ENCODE measurements around the gene IDNK.

Gene IDNK

DNA sequence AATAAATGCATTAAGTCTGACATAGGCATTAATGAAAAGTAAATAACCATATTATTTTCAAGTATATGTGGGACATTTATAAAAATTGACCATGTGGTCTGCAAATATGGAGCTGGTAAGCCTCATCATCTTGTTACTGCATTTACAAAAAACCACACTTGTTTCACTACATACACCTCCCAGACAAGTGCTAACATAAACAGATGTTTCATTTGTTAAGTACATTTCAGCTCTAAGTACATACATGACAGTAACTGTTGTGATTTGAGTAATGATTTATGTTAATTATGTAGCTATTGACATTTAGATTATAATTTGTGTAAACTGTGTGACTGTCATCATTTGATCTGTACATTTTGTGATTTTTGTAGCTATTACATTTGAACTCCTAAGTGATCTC lies 13.9 kb downstream of the IDNK start:
- DNase-seq, result no peak

DNA sequence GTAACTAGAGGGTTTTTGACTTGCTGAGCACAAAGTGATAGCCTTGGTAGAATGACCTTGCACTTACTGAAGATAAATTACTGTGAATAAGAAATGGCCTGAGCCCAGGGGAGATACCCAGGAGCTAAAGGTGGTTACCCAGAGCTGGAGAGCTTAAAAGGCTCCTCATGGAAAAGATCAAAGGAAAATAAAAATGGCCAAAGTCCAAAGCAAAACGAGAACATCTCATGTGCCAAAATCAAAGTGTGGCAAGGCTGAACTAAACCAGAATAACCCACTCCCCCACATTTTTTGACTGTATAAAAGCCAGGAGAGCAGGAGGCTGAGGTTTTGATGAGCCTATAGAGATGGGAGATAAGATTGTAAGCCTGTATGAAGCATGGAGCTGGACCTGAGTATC lies 14.4 kb downstream of the IDNK start:
- no peak for DNase-seq

- DNase-seq, result no peak
Measured at GRCh38 chr9:83639266-83639665, 16.3 kb downstream of the IDNK start.

- DNase-seq, result no peak
Measured at GRCh38 chr9:83642793-83643192, 19.9 kb downstream of the IDNK start.

DNA sequence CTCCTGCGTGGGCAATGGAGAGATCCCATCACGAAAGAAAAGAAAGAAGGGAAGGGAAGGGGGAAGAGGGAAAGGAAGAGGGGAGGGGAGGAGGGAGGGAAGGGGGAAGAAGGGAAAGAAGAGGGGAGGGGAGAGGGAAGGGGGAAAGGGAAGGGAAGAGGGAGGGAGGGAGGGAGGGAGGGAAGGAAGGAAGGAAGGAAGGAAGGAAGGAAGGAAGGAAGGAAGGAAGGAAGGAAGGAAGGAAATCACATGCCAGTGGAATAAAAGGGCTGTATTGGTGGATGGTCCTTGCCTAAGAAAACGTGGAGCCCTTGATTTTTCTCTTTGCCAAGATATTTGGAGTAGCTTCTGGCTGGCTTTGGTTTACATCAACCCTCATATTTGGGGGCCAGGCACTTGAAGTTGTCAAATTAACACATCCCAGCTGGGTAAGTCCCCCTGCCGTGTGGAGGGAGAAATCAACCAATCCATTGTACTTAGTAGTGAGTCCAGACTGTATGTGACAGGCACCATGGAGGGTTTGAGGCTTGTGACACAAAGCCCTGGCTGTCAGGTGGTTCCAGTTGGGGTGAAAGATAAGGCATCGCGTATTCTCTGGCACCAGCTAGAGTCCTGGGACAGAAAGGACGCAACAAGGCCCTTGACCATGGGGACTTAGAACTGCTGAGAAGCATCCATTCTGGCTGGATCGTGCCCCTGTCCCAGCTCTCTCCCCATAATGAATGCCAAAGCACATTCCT lies 23.7 kb downstream of the IDNK start:
- DNase-seq, result no peak

DNA sequence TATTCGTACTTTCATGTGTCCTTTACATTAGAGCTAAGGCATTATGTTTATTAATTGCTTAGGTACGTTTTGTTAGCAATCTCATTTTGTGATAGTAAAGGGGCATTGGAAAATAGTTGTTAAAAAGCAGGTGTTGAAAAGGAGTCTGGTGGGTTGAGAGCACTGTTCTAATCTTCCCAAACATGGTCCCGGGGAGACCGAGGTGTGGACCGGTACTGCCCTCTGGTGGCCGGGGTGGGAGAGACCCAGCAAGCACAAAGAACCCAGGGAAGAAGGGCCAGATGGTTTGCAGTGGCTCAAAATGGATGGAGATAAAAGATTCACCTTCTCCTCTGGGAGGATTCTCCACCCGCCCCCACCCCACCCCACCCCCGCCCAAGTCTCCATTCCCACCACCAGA lies 26.1 kb downstream of the IDNK start:
- DNase-seq, result peak; percentile 37 to 58

DNA sequence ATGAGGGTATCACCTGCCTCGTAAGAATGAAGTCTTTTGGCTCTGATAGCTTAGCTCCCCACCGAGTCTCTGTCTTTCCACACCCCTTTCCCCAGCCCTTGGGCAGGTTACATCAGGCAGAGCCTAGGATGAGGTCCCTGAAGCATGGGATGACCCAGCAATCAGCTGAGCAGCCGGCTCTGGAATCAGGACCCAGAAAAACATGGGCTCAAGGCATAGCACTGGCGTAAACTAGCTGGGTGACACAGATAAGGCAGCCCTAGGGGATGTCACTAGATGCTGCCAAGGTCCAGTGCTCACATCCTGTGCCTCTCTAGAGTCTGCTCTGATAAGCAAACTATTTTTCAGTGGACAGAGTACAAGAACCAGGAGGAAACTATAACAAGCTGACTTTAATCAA lies 26.6 kb downstream of the IDNK start:
- DNase-seq, result no peak

DNA sequence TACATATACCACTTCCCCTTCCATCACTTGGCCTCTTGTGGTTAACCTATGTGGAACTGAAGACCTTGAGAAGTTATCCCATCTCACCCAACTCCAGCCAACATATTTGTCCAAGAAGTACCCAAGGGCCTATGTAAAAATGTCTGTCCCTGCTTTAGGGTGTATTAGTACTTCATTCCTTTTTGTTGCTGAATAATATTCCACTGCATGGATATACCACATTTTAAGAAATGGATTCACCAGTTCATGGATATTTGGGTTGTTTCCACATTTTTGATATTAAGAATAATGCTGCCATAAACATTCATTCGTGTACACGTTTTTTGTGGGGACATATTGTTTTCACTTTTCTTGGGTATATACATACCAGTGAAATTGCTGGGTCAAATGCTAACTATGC lies 28.6 kb downstream of the IDNK start:
- DNase-seq, result no peak

- no peak for DNase-seq
Measured at GRCh38 chr9:83652433-83652832, 29.5 kb downstream of the IDNK start.

DNA sequence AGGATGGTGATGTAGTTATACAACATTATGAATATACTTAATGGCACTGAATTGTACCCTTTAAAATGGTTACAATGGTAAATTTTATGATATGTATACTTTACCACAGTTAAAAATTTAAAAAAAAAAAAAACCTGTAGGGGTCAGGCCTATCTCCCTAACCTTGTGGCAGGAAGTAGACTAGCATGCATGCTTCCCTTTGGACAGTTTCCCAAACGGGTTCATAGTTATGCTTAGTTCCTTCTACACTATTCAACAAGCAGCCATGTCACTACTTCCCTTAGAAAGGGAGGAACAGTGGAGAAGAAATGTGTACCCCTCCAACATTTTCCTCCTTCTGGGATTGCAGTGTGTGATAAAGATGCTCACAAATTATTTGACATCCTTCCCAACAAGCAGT lies 32.5 kb downstream of the IDNK start:
- no peak for DNase-seq

- DNase-seq, result no peak
Measured at GRCh38 chr9:83656032-83656680, 33.2 kb downstream of the IDNK start.

DNA sequence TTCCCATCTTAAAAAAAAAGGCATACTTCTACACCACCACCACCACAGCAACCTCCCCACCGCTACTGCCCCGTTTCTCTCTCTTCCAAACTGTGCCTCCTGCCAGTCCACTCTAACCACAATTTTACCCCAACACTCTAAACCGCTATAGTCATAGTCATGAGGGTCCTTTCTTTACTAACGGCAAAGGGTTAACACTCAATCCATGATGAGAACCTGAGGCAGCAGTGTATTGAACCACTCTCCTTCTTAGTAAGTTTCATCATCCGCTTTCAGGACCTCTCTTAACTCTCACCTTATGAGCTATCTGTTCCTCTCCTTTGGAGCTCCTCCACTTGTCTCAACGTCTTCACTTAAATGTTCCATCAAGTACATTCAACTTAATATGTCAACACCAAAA lies 34.0 kb downstream of the IDNK start:
- DNase-seq, result no peak

DNA sequence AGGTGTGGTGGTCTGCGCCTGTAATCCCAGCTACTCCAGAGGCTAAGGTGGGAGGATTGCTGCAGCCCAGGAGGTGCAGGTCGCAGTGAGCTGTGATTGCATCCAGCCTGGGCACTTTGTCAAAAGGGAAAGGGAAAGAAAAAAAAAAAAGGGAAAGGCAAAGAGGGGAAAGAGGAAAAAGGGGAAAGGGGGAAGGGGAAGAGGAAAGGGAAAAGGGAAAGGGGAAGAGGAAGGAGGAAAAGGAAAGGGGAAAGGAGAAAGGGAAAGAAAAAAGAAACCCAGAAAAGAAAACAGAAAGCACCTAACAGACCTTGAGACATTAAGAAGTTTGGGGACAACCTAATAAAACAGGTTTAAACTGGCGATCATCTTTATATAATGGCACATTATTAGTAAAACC lies 40.0 kb downstream of the IDNK start:
- DNase-seq, result no peak

- no peak for DNase-seq
Measured at GRCh38 chr9:83665580-83666200, 42.7 kb downstream of the IDNK start.

DNA sequence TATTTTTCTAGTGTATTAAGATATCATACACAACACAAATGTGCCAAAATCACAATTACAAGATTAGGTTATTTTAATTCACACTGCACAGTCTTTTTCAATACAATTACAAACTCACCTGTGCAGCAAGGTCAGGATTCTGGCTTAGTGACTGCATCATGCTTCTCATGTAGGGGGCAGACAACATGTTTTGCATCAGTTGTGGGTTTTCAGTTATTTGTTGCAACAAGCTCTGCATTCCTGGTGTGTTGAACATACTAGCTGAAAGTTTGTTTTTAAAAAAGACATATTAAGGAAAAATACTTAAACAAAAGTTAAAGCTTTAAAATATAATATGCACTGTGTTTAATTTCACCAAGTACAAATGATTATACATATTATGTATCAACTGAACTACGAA lies 46.1 kb downstream of the IDNK start:
- DNase-seq, result no peak

DNA sequence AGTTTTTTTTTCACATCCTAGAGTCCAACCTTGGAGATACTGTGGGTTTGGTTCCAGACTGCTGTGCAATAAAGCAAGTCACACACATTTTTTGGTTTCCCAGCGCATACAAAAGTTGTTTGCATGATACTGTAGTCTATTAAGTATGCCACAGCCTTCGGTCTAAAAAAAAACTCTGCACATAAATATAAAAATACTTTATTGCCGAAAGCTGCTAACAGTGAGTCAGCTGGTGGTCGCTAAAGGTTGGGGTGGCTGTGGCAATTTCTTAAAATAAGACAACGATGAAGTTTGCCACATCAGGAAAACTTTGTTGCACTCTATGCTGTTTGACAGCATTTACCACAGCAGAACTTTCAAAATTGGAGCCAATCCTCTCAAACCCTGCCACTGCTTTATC lies 47.4 kb downstream of the IDNK start:
- no peak for DNase-seq

DNA sequence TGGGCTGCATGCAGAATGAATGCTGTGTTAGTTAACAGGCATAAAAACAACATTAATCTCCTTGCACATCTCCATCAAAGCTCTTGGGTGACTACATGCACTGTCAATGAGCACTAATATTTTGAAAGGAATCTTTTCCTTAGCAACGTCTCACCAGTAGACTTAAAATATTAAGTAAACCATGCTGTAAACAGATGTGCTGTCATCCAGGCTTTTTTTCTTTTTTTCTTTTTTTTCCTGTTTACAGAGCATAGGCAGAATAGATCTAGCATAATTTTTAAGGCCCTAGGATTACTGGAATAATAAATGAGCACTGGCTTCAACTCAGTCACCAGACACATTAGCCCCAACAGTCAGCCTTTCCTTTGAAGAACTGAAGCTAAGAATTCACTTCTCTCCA lies 48.5 kb downstream of the IDNK start:
- no peak for DNase-seq

DNA sequence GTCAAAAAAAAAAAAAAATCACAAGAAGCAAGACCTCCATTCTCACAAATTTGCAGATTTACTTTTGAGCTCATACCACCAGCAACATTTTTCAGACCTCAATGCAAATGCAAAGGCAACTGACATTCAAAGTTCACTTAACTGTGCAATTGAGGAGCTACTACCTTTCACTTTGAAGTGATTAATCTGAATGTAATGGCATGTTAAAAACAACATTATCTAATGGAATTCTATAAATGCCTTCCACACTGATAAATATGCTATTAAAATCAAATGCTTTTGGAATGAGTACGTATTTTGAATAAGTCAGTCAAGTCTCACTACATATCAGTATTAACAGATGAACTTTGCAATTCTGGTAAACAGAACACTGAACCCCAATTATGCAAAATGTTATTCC lies 52.5 kb downstream of the IDNK start:
- DNase-seq, result no peak

GRCh38 chr9:83677596-83677995 lies 54.7 kb downstream of the IDNK start:
- no peak for DNase-seq

- DNase-seq, result no peak
Measured at GRCh38 chr9:83680233-83680632, 57.3 kb downstream of the IDNK start.

- no peak for DNase-seq
Measured at GRCh38 chr9:83681490-83681889, 58.5 kb downstream of the IDNK start.

DNA sequence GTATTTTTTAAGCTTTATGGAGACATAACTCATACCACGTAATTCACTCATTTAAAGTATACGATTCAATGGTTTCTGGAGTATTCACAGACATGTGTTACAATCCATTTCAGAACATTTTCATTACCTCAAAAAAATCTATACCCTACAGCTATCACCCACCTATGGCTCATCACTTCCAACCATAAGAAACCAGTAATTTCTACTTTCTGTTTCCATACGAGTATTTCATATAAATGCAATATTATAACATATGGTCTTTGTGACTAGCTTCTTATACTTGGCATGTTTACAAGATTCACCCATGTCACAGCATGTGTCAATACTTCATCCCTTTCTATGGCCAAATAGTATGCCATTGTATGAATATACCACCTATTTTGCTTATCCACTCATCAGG lies 66.0 kb downstream of the IDNK start:
- DNase-seq, result no peak

GRCh38 chr9:83691492-83691891 lies 68.5 kb downstream of the IDNK start:
- no peak for DNase-seq

Data from bone marrow (tissue), 2 donors.